Osteoblast (primary cell): ENCODE data around the gene OPCML. TPM values are rescaled to one million over a fixed set of nuclear protein-coding genes. Genes with fewer than 3 reads are reported as not detected.

Source experiments
- DNase-seq: peaks from one replicate; pipeline ENCODE4 v3.0.0; 2011; ENCODE audit warnings: low spot score, mixed read lengths; ENCODE audit not compliant: insufficient read length; ENCODE audit errors: missing footprints
- H2AFZ ChIP-seq: 2 replicates; pipeline ENCODE4 v1.6.0; 2011; ENCODE audit warnings: mild to moderate bottlenecking, low read length
- H3K27ac ChIP-seq: 2 replicates; pipeline ENCODE4 v1.5.1; 2011; ENCODE audit warnings: mild to moderate bottlenecking, low read depth, low read length, moderate library complexity
- H3K27me3 ChIP-seq: 2 replicates; pipeline ENCODE4 v1.6.0; 2012; ENCODE audit warnings: mild to moderate bottlenecking, control low read depth, inconsistent platforms, low read length, moderate library complexity; ENCODE audit not compliant: insufficient read depth
- H3K36me3 ChIP-seq: 2 replicates; pipeline ENCODE4 v1.5.1; 2011; ENCODE audit warnings: mild to moderate bottlenecking, low read length, control low read depth, moderate library complexity; ENCODE audit not compliant: insufficient read depth
- H3K4me1 ChIP-seq: 2 replicates; pipeline ENCODE4 v1.5.1; 2011; ENCODE audit warnings: mild to moderate bottlenecking, low read length, control low read depth, moderate library complexity; ENCODE audit not compliant: insufficient read depth
- H3K4me2 ChIP-seq: 2 replicates; pipeline ENCODE4 v1.6.0; 2011; ENCODE audit warnings: mild to moderate bottlenecking, low read length; ENCODE audit not compliant: insufficient read depth
- H3K4me3 ChIP-seq: fragments of 200-600 bp; sonication (generic); 3 replicates; pipeline ENCODE4 v1.5.1; 2012; ENCODE audit warnings: mild to moderate bottlenecking, low read length, inconsistent platforms; ENCODE audit not compliant: insufficient read depth
- H3K79me2 ChIP-seq: 2 replicates; pipeline ENCODE4 v1.6.0; 2012; ENCODE audit warnings: mild to moderate bottlenecking, low read length, control low read depth, inconsistent platforms; ENCODE audit not compliant: insufficient read depth
- H3K9me3 ChIP-seq: 2 replicates; pipeline ENCODE4 v1.5.1; 2011; ENCODE audit warnings: low read depth, low read length, control low read depth
- H4K20me1 ChIP-seq: 2 replicates; pipeline ENCODE4 v1.6.0; 2012; ENCODE audit warnings: mild to moderate bottlenecking, low read length, control low read depth; ENCODE audit not compliant: insufficient read depth
- CTCF ChIP-seq: IDR thresholded peaks from 2 replicates; pipeline ENCODE4 v1.5.1; 2011; ENCODE audit warnings: mild to moderate bottlenecking, low read depth, low read length, moderate library complexity; ENCODE audit errors: extremely low read depth
- total RNA-seq: library from RNA; depleted of rRNA; stranded (reverse); fragments of >200 nt; gene quantifications from 2 replicates; pipeline ENCODE4 v1.2.3, GENCODE V29; 2012

Gene OPCML
- total RNA-seq, 1 donor = 0.36 TPM

GRCh38 chr11:132539590-132540368, 992.5 kb downstream of the OPCML start:
- Histone ChIP-seq H3K27me3 (no peaks in the 10 kb centered on the region), H3K36me3 (no peaks in the 10 kb centered on the region), H3K79me2 (no peaks in the 10 kb centered on the region), H4K20me1 (no peaks in the 10 kb centered on the region), H3K4me2 (no peak overlapping the region), H3K4me1 (peaks cover 2% of the 10 kb centered on the region), H3K9me3 (no peaks in the 10 kb centered on the region), H3K27ac (no peak overlapping the region), H2AFZ (no peak overlapping the region), H3K4me3 (no peak overlapping the region)
- no peak for TF ChIP-seq CTCF
- no peak for DNase-seq

GRCh38 chr11:132538642-132539041, 993.7 kb downstream of the OPCML start:
- no peak overlapping the region for H3K4me2 ChIP-seq
- H3K36me3 ChIP-seq = no peaks in the 10 kb centered on the region
- H3K27me3 ChIP-seq = no peaks in the 10 kb centered on the region
- no peak for DNase-seq
- no peaks in the 10 kb centered on the region for H3K9me3 ChIP-seq
- H3K4me1 ChIP-seq = peaks cover 2% of the 10 kb centered on the region
- H4K20me1 ChIP-seq = no peaks in the 10 kb centered on the region
- H2AFZ ChIP-seq = no peak overlapping the region
- H3K27ac ChIP-seq = no peak overlapping the region
- TF ChIP-seq CTCF = no peak
- H3K79me2 ChIP-seq = no peaks in the 10 kb centered on the region
- no peak overlapping the region for H3K4me3 ChIP-seq

- no peaks in the 10 kb centered on the region for H3K27me3 ChIP-seq
- TF ChIP-seq CTCF = no peak
- no peak overlapping the region for H3K4me2 ChIP-seq
- H3K27ac ChIP-seq = no peak overlapping the region
- no peak overlapping the region for H3K4me3 ChIP-seq
- no peak for DNase-seq
- no peaks in the 10 kb centered on the region for H3K79me2 ChIP-seq
- H3K36me3 ChIP-seq = no peaks in the 10 kb centered on the region
- no peaks in the 10 kb centered on the region for H3K9me3 ChIP-seq
- H4K20me1 ChIP-seq = no peaks in the 10 kb centered on the region
- H3K4me1 ChIP-seq = peaks cover 1% of the 10 kb centered on the region
- no peak overlapping the region for H2AFZ ChIP-seq
These were observed 996.5 kb downstream of the OPCML start for GRCh38 chr11:132535830-132536229.

- H3K36me3 ChIP-seq = no peaks in the 10 kb centered on the region
- peaks cover 6% of the 10 kb centered on the region for H3K4me1 ChIP-seq
- H3K9me3 ChIP-seq = no peaks in the 10 kb centered on the region
- no peak overlapping the region for H3K27ac ChIP-seq
- no peak overlapping the region for H2AFZ ChIP-seq
- no peak overlapping the region for H3K4me2 ChIP-seq
- DNase-seq = no peak
- no peak for TF ChIP-seq CTCF
- no peak overlapping the region for H3K4me3 ChIP-seq
- no peaks in the 10 kb centered on the region for H4K20me1 ChIP-seq
- no peaks in the 10 kb centered on the region for H3K79me2 ChIP-seq
- H3K27me3 ChIP-seq = no peaks in the 10 kb centered on the region
These were observed 1000.4 kb downstream of the OPCML start for GRCh38 chr11:132531921-132532320.
